Gastrocnemius medialis (tissue), 4 donors: ENCODE measurements around the gene TMEM115. TPM values are rescaled to one million over a fixed set of nuclear protein-coding genes. Genes with fewer than 3 reads are reported as not detected.
A peak's percentile ranks its signal among the peaks of the same experiment; 100 is the strongest.

ENCODE experiments used
- ATAC-seq, 2 donors: fragments of 150-250 bp; one replicate each; pipeline ENCODE4 v1.9.1; 2016
- DNase-seq, 2 donors: peaks; one replicate each; pipeline ENCODE4 v3.0.0-alpha.2; 2019
- H3K27ac ChIP-seq, 4 donors: fragments of 200-600 bp; sonication (generic); 1 replicate in 1 of 4; 2 replicates in 3 of 4; pipeline ENCODE4 v1.5.1; 2016 to 2018; ENCODE audit warnings: mild to moderate bottlenecking in 2 of 4, moderate library complexity in 1 of 4
- H3K27me3 ChIP-seq, 3 donors: fragments of 200-600 bp; sonication (generic) in 2 of 3; 1 replicate in 1 of 3; 2 replicates in 2 of 3; pipeline versions ENCODE4 v1.5.1 to v1.6.0; 2016 to 2019; ENCODE audit warnings: mild to moderate bottlenecking in 1 of 3, moderate library complexity in 1 of 3
- H3K36me3 ChIP-seq, 2 donors: fragments of 200-600 bp; sonication (generic) in 1 of 2; one replicate each; pipeline ENCODE4 v1.5.1; 2017 to 2018
- H3K4me1 ChIP-seq, 2 donors: fragments of 200-600 bp; sonication (generic) in 1 of 2; one replicate each; pipeline ENCODE4 v1.5.1; 2016 to 2017; ENCODE audit warnings: mild to moderate bottlenecking in 2 of 2
- H3K4me3 ChIP-seq, 4 donors: fragments of 200-600 bp; sonication (generic) in 3 of 4; 1 replicate in 1 of 4; 2 replicates in 3 of 4; pipeline ENCODE4 v1.5.1; 2016 to 2019; ENCODE audit warnings: mild to moderate bottlenecking in 2 of 4
- H3K9me3 ChIP-seq, 3 donors: fragments of 200-600 bp; sonication (generic) in 2 of 3; 1 replicate in 1 of 3; 2 replicates in 2 of 3; pipeline ENCODE4 v1.5.1; 2016 to 2019
- POLR2A ChIP-seq, 2 donors: fragments of 450-650 bp; IDR thresholded peaks; one replicate each; pipeline ENCODE4 v1.6.1; 2017; ENCODE audit warnings: antibody characterized with exemption in 2 of 2, mild to moderate bottlenecking in 2 of 2, moderate library complexity in 2 of 2
- in situ Hi-C, 4 donors: fragments of 200-750 bp; cut with MboI; loops; one replicate each; pipeline versions ENCODE4 v1.15.0 to v1.8.0; 2017; ENCODE audit warnings: low sequenced_read_pairs in 4 of 4
- intact Hi-C: fragments of 100-400 bp; cut with DNase I; formaldehyde crosslinking; loops from one replicate; pipeline ENCODE4 v1.15.1; 2023; ENCODE audit warnings: low total_unique reads
- total RNA-seq, 4 donors: library from RNA; depleted of rRNA; stranded (reverse); fragments of >200 nt; gene quantifications; one replicate each; pipeline versions ENCODE4 v1.1.0 to v1.2.3, GENCODE V29; 2016
- TF ChIP-seq, protein P1 (sequence below), 5 experiments: fragments of 450-650 bp in 3 of 5; fragments of 200-600 bp in 2 of 5; sonication (generic) in 2 of 5; IDR thresholded peaks in 4 of 5; conservative IDR thresholded peaks in 1 of 5; 1 replicate in 4 of 5; 2 replicates in 1 of 5; pipeline ENCODE4 v1.5.1; 2016 to 2019; ENCODE audit warnings: antibody characterized with exemption in 5 of 5, mild to moderate bottlenecking in 3 of 5, moderate library complexity in 3 of 5

Gene TMEM115
- total RNA-seq, 4 donors from 2014 or later, result 26.9 to 57.8 (median 42.3) TPM

DNA sequence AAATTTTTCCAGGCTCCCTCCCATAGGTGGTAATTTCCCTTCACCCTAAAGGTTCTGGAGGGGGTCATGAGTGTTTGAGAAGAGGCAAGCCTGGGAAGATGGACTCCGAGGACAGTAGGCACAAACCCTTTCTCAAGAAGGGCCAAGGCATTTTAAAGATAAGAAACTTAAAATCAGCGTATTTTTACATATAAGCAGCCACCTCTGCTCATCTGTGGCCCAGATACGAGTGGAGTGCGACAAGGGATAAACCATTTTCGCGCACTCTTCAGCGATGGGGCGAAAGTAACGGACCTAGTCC, 19.2 kb downstream of the TMEM115 start:
- Histone ChIP-seq H3K36me3 (no peaks in the 10 kb centered on the region), H3K4me1 (peaks cover 20 to 44% of the 10 kb centered on the region in 2 donors), H3K27me3 (no peaks in the 10 kb centered on the region), H3K4me3 (peak overlapping the region; percentile 38 to 58 (median 52)), H3K27ac (peak overlapping the region; percentile 89 to 98 (median 97)), H3K9me3 (no peaks in the 10 kb centered on the region)
- TF ChIP-seq POLR2A (IDR thresholded peaks at IDR 0.05), result no peak
- TF ChIP-seq, protein P1, sequence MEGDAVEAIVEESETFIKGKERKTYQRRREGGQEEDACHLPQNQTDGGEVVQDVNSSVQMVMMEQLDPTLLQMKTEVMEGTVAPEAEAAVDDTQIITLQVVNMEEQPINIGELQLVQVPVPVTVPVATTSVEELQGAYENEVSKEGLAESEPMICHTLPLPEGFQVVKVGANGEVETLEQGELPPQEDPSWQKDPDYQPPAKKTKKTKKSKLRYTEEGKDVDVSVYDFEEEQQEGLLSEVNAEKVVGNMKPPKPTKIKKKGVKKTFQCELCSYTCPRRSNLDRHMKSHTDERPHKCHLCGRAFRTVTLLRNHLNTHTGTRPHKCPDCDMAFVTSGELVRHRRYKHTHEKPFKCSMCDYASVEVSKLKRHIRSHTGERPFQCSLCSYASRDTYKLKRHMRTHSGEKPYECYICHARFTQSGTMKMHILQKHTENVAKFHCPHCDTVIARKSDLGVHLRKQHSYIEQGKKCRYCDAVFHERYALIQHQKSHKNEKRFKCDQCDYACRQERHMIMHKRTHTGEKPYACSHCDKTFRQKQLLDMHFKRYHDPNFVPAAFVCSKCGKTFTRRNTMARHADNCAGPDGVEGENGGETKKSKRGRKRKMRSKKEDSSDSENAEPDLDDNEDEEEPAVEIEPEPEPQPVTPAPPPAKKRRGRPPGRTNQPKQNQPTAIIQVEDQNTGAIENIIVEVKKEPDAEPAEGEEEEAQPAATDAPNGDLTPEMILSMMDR (IDR thresholded peaks at IDR 0.05 in 4 of 5, conservative IDR thresholded peaks at IDR 0.05 in 1 of 5), result no peak
- ATAC-seq, result no peak
- in situ Hi-C loops (loop anchor here in 1 of 4 donors (10.0 kb wide), 1 partner anchor 205 kb away; no protein-coding TSS in a partner anchor), intact Hi-C loops (no loop called here)
- DNase-seq, result no peak

DNA sequence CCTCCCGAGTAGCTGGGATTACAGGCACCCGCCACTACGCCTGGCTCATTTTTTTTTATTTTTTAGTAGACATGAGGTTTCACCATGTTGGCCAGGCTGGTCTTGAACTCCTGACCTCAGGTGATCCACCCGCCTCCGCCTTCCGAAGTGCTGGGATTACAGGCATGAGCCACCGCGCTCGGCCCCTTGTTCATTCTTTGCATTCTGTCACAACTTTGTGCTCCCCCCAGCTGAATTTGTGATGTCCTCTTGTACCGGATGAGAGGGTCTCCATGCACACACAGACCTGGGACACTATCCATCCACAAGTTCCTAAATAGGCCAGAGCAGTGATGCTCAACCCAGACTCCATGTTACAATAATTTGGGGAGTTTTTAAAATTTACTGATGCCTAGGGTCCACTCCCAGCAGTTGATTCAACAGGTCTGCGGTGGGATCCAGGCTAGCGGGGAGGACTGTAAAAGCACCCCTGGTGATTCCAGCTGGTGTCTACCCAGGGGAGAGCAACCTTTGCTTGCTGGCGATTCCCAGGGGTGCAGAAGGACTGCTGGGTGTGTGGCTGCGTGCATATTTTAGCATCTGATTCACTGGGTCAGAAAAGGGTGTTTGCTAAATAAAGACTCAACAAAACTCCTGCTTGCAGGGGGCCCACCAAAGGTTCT, 19.7 kb downstream of the TMEM115 start:
- Histone ChIP-seq H3K36me3 (no peaks in the 10 kb centered on the region), H3K4me1 (peaks cover 24 to 49% of the 10 kb centered on the region in 2 donors), H3K9me3 (no peaks in the 10 kb centered on the region), H3K4me3 (peak overlapping the region; percentile 38 to 58 (median 52)), H3K27me3 (no peaks in the 10 kb centered on the region), H3K27ac (peak overlapping the region; percentile 89 to 98 (median 97))
- DNase-seq (no peak), ATAC-seq (no peak)
- in situ Hi-C loops, result loop anchor here in 1 of 4 donors (10.0 kb wide), 1 partner anchor 205 kb away; no protein-coding TSS in a partner anchor
- TF ChIP-seq, protein P1 (IDR thresholded peaks at IDR 0.05 in 4 of 5, conservative IDR thresholded peaks at IDR 0.05 in 1 of 5), result no peak
- intact Hi-C loops, result no loop called here

DNA sequence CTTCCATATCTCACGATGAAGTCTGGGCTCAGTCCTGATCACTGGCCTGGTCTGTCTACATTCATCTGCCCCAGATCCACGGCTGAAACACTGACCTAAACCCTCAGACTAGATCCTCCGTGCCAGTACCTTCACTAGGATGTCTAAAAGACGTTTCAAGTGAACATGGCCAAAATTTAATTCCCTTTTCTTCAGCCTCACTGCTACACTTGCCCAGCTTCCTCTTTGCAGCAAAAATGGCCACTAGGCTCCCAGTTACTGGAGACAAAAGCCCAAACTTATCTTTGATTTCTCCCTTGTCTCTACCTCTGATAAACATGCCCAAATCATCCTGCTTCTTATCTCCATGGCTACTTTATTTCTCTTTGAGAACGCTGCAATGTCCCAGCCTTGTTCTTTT, 20.4 kb downstream of the TMEM115 start:
- no peaks in the 10 kb centered on the region for H3K9me3 ChIP-seq
- no peaks in the 10 kb centered on the region for H3K36me3 ChIP-seq
- H3K4me3 ChIP-seq, result peak overlapping the region in 1 of 4 donors; percentile 75
- H3K4me1 ChIP-seq, result peaks cover 31 to 54% of the 10 kb centered on the region in 2 donors
- H3K27ac ChIP-seq, result peak overlapping the region; percentile 89 to 98 (median 97)
- no peak for TF ChIP-seq POLR2A (IDR thresholded peaks at IDR 0.05)
- TF ChIP-seq, protein P1 (IDR thresholded peaks at IDR 0.05 in 4 of 5, conservative IDR thresholded peaks at IDR 0.05 in 1 of 5), result no peak
- in situ Hi-C loops (no loop called here), intact Hi-C loops (no loop called here)
- no peak for DNase-seq
- no peaks in the 10 kb centered on the region for H3K27me3 ChIP-seq
- ATAC-seq, result no peak

DNA sequence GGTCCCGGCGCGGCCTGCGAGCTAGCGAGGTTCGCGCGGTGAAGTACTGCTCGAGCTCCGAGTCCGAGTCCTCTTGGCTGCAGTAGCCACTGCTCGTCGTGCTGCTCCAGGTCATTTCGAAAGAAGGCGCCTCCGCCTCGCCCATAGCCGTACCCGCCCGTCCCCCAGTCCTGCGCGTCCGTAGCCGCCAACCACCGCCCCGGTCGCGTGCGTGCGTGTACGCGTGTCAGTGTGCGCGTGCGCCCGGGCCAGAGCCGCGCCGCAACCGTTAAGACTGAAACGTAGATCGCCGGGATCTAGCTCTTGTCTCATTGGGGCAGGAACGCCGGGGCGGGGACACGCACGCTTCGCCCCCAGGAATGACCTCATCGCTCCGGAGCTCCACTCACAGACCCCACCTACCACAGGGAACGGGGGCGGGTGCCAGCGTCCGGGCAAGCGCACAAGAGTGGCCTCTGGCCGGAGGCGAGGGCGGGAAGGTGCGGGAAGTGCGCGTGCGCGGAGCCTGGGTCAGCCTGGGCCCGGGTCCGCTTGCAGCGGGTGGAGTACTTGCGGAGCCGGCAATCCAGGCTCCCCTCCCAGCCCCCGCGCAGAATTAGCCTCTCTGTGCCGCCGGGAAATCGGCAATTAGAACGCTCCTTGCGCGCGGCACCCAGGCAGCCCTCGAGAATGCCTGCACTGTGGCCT, 22.0 kb downstream of the TMEM115 start:
- Histone ChIP-seq H3K4me3 (peak overlapping the region; percentile 75 to 91 (median 82)), H3K9me3 (no peaks in the 10 kb centered on the region), H3K4me1 (peaks cover 38 to 64% of the 10 kb centered on the region in 2 donors), H3K27ac (peak overlapping the region; percentile 89 to 98 (median 97)), H3K27me3 (no peaks in the 10 kb centered on the region), H3K36me3 (no peaks in the 10 kb centered on the region)
- DNase-seq (peak; percentile 100), ATAC-seq (peak; percentile 84 to 86)
- in situ Hi-C loops, result no loop called here
- intact Hi-C loops, result loop anchor here (1.0 kb wide), 1 partner anchor 16 kb away; no protein-coding TSS in a partner anchor
- TF ChIP-seq, protein P1 (IDR thresholded peaks at IDR 0.05 in 4 of 5, conservative IDR thresholded peaks at IDR 0.05 in 1 of 5), result no peak
- TF ChIP-seq POLR2A (IDR thresholded peaks at IDR 0.05), result peak; percentile 94 to 96
